ENCODE results near the gene ACIN1.

Gene ACIN1

GRCh38 chr14:23043145-23043544, 51.8 kb downstream of the ACIN1 start:
- TF ChIP-seq, protein P1, sequence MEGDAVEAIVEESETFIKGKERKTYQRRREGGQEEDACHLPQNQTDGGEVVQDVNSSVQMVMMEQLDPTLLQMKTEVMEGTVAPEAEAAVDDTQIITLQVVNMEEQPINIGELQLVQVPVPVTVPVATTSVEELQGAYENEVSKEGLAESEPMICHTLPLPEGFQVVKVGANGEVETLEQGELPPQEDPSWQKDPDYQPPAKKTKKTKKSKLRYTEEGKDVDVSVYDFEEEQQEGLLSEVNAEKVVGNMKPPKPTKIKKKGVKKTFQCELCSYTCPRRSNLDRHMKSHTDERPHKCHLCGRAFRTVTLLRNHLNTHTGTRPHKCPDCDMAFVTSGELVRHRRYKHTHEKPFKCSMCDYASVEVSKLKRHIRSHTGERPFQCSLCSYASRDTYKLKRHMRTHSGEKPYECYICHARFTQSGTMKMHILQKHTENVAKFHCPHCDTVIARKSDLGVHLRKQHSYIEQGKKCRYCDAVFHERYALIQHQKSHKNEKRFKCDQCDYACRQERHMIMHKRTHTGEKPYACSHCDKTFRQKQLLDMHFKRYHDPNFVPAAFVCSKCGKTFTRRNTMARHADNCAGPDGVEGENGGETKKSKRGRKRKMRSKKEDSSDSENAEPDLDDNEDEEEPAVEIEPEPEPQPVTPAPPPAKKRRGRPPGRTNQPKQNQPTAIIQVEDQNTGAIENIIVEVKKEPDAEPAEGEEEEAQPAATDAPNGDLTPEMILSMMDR (IDR thresholded peaks at IDR 0.05; ENCODE audit: low read depth, low read length, missing control alignments): no peak
- no peak overlapping the region for H3K4me3 ChIP-seq (replicated peaks; ENCODE audit: low read depth, low read length)
- no peak for DNase-seq (ENCODE audit: extremely low read depth, low read depth)

DNA sequence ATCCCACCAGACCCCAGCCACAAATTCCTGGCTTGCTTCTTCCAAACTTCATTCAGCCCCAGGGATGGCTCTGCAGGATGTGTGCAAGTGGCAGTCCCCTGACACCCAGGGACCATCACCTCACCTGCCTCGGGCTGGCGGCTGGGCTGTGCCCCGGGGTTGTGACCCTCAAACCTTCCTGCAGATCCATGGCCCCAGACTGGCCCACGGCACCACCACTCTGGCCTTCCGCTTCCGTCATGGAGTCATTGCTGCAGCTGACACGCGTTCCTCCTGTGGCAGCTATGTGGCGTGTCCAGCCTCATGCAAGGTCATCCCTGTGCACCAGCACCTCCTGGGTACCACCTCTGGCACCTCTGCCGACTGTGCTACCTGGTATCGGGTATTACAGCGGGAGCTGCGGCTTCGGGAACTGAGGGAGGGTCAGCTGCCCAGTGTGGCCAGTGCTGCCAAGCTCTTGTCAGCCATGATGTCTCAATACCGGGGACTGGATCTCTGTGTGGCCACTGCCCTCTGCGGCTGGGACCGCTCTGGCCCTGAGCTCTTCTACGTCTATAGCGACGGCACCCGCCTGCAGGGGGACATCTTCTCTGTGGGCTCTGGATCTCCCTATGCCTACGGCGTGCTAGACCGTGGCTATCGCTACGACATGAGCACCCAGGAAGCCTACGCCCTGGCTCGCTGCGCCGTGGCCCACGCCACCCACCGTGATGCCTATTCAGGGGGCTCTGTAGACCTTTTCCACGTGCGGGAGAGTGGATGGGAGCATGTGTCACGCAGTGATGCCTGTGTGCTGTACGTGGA, 52.6 kb downstream of the ACIN1 start, which contains the start of gene PSMB11:
Gene PSMB11, plus strand, starts transcription at position 51 of the 804 bp plus-strand sequence. Its CDS starts 14 bp downstream, at position 65.
- TF ChIP-seq, protein P1 (IDR thresholded peaks at IDR 0.05; ENCODE audit: low read depth, low read length, missing control alignments): no peak
- no peak for DNase-seq (ENCODE audit: extremely low read depth, low read depth)
- no peak within 1 kb of the TSS for H3K4me3 ChIP-seq (replicated peaks; ENCODE audit: low read depth, low read length)

GRCh38 chr14:23041729-23042128, 53.2 kb downstream of the ACIN1 start:
- DNase-seq (ENCODE audit: extremely low read depth, low read depth): no peak
- H3K4me3 ChIP-seq (replicated peaks; ENCODE audit: low read depth, low read length): no peak overlapping the region
- TF ChIP-seq, protein P1 (IDR thresholded peaks at IDR 0.05; ENCODE audit: low read depth, low read length, missing control alignments): no peak

GRCh38 chr14:23040100-23040499, 54.8 kb downstream of the ACIN1 start:
- DNase-seq (ENCODE audit: extremely low read depth, low read depth): no peak
- TF ChIP-seq, protein P1 (IDR thresholded peaks at IDR 0.05; ENCODE audit: low read depth, low read length, missing control alignments): no peak
- H3K4me3 ChIP-seq (replicated peaks; ENCODE audit: low read depth, low read length): no peak overlapping the region

DNA sequence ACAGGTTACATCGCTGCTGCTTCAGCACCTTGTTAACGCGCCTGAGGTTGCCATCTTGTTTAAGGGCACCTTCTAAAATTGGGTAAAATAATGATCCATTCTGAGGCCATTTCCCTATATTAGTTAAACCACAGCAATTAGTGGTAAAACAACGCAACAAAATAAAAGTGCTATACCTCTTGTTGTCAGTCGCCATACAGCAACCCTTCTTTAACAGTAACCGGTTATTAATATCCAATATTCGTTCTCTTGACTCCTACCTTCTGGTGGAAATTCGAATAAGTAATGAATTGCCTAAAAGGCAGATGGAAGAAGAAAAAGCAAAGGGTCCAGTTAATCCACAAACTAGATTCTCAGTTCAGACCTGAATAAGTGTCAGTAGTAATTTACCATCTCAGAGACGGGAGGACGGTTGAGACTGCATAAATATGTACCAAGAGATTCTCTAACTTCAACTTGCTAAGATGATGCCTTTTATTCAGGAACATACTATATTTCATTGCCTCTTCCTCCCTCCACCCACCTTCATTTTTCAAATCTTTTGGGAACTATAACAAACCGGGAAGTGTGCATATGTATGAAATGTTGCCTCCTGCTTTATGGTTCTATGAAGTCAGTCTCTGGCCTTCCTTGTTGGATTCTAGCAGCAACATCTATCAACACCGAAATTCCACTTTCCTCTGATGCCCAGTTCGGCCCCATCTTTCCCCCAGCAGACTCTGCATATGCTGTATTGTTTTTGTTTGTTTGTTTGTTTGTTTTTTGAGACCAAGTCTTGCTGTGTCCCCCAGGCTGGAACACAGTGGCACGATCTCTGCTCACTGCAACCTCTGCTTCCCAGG, 59.4 kb downstream of the ACIN1 start:
- TF ChIP-seq, protein P1 (IDR thresholded peaks at IDR 0.05; ENCODE audit: low read depth, low read length, missing control alignments): no peak
- H3K4me3 ChIP-seq (replicated peaks; ENCODE audit: low read depth, low read length): peak overlapping the region; percentile 70
- DNase-seq (ENCODE audit: extremely low read depth, low read depth): no peak

- DNase-seq (ENCODE audit: extremely low read depth, low read depth): peak; percentile 90
- TF ChIP-seq, protein P1 (IDR thresholded peaks at IDR 0.05; ENCODE audit: low read depth, low read length, missing control alignments): no peak
- H3K4me3 ChIP-seq (replicated peaks; ENCODE audit: low read depth, low read length): peak within 1 kb of the TSS; percentile 70
Measured at GRCh38 chr14:23034498-23035302, 60.2 kb downstream of the ACIN1 start, which contains the start of gene PSMB5. PSMB5 (minus strand) TSS chr14:23034900; CDS start chr14:23034881, 19 bp downstream.
